B cell (primary cell): ENCODE measurements around the gene KCNJ6.

Experiments
- EZH2 ChIP-seq: IDR thresholded peaks from 2 replicates; pipeline ENCODE4 v1.6.1; 2012; ENCODE audit warnings: borderline replicate concordance, low read depth, mild to moderate bottlenecking, moderate library complexity, low read length; ENCODE audit not compliant: insufficient read depth, poor library complexity, severe bottlenecking
- TF ChIP-seq, protein P1 (sequence below): fragments of 200-600 bp; IDR thresholded peaks from one replicate; pipeline ENCODE4 v1.8.0; 2022; ENCODE audit warnings: antibody characterized with exemption, mild to moderate bottlenecking

- TF ChIP-seq, protein P1, sequence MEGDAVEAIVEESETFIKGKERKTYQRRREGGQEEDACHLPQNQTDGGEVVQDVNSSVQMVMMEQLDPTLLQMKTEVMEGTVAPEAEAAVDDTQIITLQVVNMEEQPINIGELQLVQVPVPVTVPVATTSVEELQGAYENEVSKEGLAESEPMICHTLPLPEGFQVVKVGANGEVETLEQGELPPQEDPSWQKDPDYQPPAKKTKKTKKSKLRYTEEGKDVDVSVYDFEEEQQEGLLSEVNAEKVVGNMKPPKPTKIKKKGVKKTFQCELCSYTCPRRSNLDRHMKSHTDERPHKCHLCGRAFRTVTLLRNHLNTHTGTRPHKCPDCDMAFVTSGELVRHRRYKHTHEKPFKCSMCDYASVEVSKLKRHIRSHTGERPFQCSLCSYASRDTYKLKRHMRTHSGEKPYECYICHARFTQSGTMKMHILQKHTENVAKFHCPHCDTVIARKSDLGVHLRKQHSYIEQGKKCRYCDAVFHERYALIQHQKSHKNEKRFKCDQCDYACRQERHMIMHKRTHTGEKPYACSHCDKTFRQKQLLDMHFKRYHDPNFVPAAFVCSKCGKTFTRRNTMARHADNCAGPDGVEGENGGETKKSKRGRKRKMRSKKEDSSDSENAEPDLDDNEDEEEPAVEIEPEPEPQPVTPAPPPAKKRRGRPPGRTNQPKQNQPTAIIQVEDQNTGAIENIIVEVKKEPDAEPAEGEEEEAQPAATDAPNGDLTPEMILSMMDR, result no peak
- no peak for TF ChIP-seq EZH2
Measured at GRCh38 chr21:37815893-37816292, 100.4 kb downstream of the KCNJ6 start.
